ENCODE measurements around the gene LMTK2. TPM values are rescaled to one million over a fixed set of nuclear protein-coding genes. Genes with fewer than 3 reads are reported as not detected.

Gene LMTK2
- total RNA-seq, 1 donor = 11.2 TPM

- H3K4me3 ChIP-seq (ENCODE audit: low read depth, low read length) = no peak overlapping the region
- TF ChIP-seq, protein P1, sequence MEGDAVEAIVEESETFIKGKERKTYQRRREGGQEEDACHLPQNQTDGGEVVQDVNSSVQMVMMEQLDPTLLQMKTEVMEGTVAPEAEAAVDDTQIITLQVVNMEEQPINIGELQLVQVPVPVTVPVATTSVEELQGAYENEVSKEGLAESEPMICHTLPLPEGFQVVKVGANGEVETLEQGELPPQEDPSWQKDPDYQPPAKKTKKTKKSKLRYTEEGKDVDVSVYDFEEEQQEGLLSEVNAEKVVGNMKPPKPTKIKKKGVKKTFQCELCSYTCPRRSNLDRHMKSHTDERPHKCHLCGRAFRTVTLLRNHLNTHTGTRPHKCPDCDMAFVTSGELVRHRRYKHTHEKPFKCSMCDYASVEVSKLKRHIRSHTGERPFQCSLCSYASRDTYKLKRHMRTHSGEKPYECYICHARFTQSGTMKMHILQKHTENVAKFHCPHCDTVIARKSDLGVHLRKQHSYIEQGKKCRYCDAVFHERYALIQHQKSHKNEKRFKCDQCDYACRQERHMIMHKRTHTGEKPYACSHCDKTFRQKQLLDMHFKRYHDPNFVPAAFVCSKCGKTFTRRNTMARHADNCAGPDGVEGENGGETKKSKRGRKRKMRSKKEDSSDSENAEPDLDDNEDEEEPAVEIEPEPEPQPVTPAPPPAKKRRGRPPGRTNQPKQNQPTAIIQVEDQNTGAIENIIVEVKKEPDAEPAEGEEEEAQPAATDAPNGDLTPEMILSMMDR (IDR thresholded peaks at IDR 0.05; ENCODE audit: insufficient read depth, low read depth, low read length) = no peak
- no peak for DNase-seq (ENCODE audit: low read depth)
Measured at GRCh38 chr7:98223351-98223897, 116.8 kb downstream of the LMTK2 start.

DNA sequence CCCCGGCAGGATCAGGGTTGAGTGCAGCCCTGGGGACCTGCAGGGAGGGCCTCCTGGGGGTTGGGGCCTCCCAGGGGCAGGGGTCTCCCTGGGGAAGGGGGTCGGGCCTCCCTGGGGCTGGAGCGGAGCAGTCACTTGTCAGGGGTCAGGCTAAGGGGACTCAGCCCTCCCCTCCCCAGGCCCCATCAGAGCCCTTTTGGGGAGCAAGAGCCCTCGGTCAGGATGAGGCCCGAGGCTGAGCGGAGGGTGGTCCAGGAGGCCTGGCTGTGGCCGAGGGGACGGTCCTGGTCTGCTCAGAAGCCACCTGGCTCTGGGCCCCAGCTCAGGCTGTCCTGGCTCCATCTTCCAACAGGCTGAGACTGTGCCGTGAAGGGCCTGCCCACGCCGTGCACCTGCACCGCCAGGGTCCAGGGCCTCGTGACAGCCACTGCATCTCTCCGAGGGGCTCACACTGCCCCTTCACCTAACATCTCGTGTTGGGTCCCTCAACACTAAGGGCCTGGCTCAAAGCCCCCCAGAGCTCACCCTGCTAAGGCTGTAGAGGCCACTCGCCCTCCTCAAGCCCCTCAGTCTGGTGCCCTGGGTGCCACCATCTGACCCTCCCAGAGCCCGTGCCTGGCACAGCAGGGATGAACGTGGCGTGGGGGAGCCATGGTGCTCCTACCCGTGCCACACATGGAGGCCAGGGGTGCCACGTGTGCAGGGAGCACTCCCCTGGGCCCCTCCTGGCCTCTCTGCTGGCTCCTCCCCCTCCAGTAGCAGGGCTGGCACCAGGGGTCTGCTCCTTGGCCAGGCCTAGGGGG, 117.4 kb downstream of the LMTK2 start:
- TF ChIP-seq, protein P1 (IDR thresholded peaks at IDR 0.05; ENCODE audit: insufficient read depth, low read depth, low read length) = no peak
- no peak overlapping the region for H3K4me3 ChIP-seq (ENCODE audit: low read depth, low read length)
- no peak for DNase-seq (ENCODE audit: low read depth)

- TF ChIP-seq, protein P1 (IDR thresholded peaks at IDR 0.05; ENCODE audit: insufficient read depth, low read depth, low read length) = no peak
- H3K4me3 ChIP-seq (ENCODE audit: low read depth, low read length) = no peak overlapping the region
- DNase-seq (ENCODE audit: low read depth) = no peak
Measured at GRCh38 chr7:98224701-98225181, 118.1 kb downstream of the LMTK2 start.

DNA sequence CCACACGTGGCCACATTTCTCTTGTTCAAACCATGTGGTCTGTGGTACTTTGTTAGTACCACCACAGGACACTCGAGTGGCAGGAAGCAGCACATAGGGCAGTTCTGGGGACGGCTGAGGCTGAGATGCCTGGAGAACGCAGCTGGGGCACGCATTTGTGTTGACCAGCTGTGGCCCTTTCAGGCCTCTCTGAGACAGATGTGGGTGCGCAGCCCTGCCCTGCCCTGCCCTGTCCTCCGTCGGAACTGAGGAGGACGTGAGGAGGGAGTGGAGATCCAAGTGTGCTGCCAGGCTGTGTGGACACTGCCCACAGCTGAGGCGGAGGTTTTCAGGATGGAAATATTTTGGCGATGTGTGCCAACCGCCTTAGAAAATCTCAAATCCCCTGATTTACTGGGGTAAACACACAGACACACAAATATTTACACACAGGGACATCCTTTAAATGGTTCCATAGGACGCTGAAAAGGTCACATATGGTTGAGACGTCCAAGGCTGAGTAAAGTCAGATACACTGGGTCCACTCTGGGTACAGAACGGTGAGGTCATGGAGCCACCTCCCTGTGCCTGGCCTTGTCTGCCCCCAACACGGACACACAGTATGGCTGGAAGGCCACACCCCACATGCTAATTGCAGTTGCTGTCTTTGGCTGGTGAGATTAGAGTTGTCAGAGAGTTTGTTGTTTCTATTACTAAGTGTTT, 119.4 kb downstream of the LMTK2 start:
- DNase-seq (ENCODE audit: low read depth) = no peak
- no peak overlapping the region for H3K4me3 ChIP-seq (ENCODE audit: low read depth, low read length)
- TF ChIP-seq, protein P1 (IDR thresholded peaks at IDR 0.05; ENCODE audit: insufficient read depth, low read depth, low read length) = no peak

GRCh38 chr7:98227939-98228338, 121.3 kb downstream of the LMTK2 start:
- no peak for DNase-seq (ENCODE audit: low read depth)

DNA sequence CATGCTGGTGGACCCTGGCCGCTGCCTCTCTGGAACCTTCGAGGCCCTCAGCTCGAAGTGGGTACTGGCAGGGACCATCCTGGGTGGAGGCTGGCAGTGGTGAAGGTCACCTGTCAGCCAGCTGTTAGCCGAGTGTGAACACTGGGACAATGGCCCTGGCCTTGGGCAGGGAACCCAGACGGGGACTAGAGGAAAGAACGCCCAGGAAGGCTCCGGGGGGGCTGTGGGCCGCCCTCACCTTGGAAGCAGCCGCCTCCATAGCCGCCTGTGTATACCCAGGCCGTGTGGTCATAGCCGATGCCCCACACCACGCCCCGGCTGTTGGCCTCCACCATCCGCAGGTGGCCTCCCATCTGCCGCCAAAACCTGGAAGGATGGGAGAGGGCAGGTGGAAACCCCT, 122.1 kb downstream of the LMTK2 start:
- H3K4me3 ChIP-seq (ENCODE audit: low read depth, low read length) = no peak overlapping the region
- DNase-seq (ENCODE audit: low read depth) = no peak
- TF ChIP-seq, protein P1 (IDR thresholded peaks at IDR 0.05; ENCODE audit: insufficient read depth, low read depth, low read length) = no peak

More at GRCh38 chr7:98227939-98228338, 121.3 kb downstream of the LMTK2 start:
- TF ChIP-seq, protein P1 (IDR thresholded peaks at IDR 0.05; ENCODE audit: insufficient read depth, low read depth, low read length) = no peak
- H3K4me3 ChIP-seq (ENCODE audit: low read depth, low read length) = no peak overlapping the region
